COLO829 (cell line): ENCODE measurements around the gene LRRC23.

Source experiments
- DNase-seq: peaks from one replicate; pipeline ENCODE4 v3.0.0; 2012; ENCODE audit warnings: low spot score

LRRC23 gene

GRCh38 chr12:6957151-6957701 lies 52.6 kb downstream of the LRRC23 start:
- DNase-seq, result no peak

- DNase-seq, result no peak
Measured at GRCh38 chr12:6957741-6958608, 53.4 kb downstream of the LRRC23 start.

GRCh38 chr12:6958609-6959057 lies 54.0 kb downstream of the LRRC23 start:
- no peak for DNase-seq

- DNase-seq, result no peak
Measured at GRCh38 chr12:6959058-6959804, 54.6 kb downstream of the LRRC23 start.

- no peak for DNase-seq
Measured at GRCh38 chr12:6959805-6960592, 55.4 kb downstream of the LRRC23 start.

- peak; percentile 18 for DNase-seq
Measured at GRCh38 chr12:6960593-6961277, 56.1 kb downstream of the LRRC23 start.

GRCh38 chr12:6961278-6961694 lies 56.7 kb downstream of the LRRC23 start:
- DNase-seq, result peak; percentile 69

GRCh38 chr12:6961695-6962284 lies 57.2 kb downstream of the LRRC23 start:
- DNase-seq, result peak; percentile 76

- DNase-seq, result no peak
Measured at GRCh38 chr12:6962285-6963015, 57.8 kb downstream of the LRRC23 start.

- DNase-seq, result no peak
Measured at GRCh38 chr12:6963016-6963731, 58.6 kb downstream of the LRRC23 start.
